ENCODE measurements around the gene TENT4A.

TENT4A gene

DNA sequence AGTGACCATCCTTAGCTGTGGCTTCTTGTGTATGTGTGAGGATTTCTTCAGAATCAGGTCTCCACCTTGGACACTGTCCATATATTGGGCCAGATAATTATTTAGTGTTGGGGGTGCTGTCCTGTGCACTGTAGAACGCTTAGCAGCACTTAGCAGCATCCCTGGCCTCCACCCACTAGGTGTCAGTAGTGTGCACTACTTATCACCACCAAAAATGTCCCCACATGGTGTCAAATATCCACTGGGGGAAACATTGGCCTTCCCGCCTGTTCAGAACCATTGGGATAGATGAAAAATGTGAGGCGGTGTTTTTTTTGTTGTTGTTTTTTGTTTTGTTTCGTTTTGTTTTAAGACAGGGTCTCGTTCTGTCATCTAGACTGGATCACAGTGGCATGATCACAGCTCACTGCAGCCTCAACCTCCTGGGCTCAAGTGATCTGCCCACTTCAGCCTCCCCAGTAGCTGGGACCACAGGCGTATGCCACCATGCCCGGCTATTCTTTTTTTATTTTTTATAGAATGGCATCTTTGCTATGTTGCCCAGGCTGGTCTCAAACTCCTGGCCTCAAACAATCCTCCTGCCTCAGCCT, 67.7 kb downstream of the TENT4A start:
- DNase-seq: peak; percentile 60

DNA sequence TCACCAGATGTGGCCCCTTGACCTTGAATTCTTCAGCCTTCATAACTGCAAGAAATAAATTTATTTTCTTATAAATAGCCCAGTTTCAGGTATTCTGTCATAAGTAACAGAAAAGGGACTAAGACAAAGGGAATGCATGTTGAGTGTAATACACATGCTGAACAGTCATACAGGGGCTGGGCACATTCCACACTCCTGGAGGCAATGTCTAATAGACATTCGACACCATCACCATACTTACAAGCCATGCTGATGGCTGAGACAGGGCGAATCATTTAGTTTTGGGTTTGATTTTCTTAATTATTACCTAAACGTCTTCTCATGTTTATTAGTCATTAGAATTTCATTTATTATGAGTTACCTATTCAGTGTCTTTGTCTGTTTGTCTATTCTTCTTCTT, 68.5 kb downstream of the TENT4A start:
- no peak for DNase-seq

DNA sequence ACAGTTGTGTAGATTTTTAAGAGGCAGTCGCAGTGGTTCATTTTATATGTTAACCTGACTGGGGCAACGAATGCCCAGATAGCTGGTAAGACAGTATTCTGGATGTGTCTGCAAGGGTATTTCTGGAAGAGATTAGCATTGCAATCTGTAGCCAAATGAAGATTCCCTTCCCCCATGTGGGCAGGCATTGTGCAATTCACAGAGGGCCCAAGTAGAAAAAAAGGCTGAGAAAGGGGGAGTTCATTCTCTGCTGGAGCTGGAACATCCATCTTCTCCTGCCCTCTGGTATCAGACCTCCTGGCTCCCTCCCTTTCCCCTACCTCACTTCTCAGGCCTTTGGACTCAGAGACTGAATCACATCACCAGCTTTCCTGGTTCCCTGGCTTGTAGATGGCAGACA, 70.6 kb downstream of the TENT4A start:
- DNase-seq: no peak

DNA sequence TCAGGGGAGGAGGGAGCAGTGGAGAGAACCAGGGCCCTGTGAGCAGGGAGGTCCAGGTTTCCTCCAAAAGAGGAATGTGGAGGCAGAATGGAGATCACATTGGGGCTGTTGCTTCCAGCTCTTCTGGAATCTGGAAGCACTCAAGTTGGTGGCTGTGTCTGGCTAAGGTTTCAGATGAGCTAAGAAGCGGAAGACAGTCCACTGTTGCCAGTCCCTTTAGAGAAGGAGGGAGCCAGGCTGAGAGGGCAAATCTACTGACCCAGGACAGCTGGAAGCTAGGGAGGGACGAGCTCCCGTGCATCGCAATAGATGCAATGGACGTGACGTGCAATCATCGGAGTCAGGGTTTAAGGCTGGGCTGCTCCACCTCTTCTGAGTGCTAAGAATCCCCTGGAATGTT, 71.2 kb downstream of the TENT4A start:
- DNase-seq: no peak

DNA sequence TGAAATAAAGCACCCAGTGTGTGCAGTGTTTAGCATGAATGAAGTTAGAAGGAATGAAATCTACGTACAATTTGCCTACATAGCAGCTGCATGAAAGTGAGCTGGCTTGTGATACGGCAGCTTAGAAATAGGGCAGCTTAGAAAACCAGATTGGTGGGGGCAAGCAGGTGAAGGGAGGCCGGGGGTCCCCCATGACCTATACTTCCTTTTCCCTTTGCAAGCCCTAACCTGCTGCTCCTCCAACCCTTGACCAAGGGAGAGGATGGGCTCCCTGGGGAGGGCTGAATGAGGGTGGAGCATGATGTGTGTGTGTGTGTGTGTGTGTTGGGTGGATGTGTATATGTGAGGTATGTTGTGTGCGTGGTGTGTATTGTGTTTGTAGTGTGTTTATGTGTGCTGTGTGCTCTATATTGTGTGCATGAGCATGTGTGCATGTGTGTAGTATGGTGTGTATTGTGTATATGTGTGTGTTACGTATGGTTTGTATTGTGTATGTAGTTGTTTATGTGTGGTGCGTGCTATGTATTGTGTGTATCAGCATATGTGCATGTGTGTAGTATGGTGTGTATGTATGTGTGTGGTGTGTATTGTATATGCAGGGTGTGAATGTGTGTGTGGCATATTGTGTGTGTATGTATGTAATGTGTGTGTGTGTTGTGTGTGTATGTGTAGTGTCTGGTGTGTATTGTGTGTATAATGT, 72.1 kb downstream of the TENT4A start:
- no peak for DNase-seq

DNA sequence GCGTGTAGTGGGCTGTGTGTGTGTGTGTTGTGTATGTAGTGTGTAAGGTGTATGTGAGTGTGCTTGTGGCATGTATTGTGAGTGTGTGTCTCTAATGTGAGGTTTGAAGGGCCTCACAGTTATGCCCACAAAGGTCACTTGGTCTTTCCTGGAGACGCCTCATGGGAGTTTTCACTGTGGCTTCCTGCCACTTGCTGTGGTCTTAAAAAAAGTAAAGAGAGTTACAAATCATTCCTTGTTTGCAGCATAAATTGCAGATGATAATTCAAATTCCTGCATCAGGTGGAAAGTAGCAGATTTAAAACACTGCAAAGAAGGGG, 72.6 kb downstream of the TENT4A start:
- no peak for DNase-seq

DNA sequence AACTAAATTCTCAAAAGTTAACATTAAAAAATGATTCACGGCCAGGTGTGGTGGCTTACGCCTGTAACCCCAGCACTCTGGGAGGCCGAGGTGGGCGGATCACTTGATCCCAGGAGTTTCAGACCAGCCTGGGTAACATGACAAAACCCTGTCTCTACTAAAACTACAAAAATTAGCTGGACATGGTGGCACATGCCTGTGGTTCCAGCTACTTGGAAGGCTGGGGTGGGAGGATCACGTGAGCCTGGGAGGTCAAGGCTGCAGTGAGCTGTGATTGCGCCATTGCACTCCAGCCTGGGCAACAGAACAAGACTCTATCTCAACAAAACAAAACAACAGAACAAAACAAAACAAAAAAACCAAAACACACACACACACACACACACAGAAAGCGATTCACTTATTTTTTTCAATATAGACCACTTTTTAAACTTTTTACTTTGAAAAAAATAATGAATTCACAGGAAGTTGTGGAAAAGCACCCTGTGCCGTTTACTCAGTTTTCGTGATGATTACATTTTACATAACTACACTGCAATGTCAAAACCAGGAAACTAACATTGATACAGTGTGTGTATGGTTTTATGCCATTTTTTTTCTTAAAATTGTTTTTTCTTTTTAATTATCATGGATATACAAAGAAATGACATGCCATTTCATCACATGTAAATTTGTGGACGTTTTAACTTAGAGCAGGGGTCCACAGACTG, 73.7 kb downstream of the TENT4A start:
- no peak for DNase-seq

DNA sequence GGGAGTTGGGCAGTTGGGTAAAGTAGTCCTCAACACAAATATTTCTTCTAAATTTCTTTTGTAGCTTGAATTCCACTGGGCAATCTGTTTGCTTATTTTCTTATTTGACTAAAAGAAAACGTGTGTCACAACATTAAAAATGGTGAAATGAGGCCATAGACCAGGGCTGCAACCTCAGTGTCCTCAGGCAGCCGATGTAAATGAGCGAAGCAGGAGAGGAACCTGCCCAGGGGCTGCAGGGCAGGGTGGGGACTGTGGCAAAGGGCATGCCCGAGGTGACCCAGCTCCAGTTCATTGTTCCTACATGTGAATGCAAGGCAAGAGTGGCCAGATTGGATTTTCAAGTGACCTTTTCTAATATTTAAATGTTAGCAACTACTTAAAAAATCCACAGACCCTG, 74.7 kb downstream of the TENT4A start:
- DNase-seq: no peak

DNA sequence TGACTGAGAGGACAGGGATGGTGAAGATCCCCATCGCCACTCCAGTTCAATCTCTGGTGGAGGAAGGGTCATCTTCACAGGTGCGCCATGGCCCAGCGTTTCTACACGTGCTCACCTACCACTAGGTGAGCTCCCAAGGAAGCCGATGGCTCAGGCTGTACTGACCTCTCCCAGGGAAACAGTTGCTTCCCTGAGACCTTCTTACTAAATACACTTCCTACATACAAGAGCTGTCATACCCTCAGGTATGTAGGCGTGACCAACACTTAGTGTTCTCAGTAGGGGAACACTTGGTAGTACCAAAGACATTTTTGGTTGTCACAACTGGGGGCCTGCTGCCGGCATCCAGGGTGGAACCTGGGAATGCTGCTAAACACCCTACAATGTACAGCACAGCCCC, 75.2 kb downstream of the TENT4A start:
- DNase-seq: no peak

DNA sequence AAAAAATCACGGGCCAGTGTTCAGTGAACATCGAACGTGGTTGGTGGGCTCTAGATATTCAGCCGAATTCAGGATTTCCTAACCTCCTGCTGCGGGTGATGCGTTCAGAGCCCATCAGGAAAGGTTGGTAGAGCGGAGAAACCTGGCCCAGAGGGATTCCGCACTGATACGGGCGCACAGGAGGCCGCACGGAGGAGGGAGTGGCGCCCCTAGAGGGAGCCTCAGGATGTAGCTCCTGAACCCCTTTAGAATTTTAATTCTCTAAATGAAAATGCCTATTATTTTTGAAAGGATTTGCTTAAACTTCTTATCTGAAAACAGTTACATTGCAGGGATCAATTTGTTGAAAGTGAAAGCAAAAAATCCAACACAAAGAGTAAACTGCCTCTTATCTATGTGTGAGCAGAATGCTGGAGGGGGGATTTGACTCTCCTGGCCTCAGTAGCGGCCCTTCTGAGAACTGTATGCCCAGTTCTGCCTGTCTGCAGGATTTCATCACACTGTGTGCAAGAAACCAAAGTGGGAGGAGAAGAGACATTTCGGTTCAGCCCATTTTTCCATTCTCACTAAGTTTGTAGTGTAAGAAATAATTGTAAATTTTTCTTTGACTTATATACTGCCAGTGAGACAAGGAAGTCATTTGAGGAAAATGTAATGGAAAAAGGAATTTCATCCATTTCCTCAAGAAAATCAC, 75.9 kb downstream of the TENT4A start:
- no peak for DNase-seq

DNA sequence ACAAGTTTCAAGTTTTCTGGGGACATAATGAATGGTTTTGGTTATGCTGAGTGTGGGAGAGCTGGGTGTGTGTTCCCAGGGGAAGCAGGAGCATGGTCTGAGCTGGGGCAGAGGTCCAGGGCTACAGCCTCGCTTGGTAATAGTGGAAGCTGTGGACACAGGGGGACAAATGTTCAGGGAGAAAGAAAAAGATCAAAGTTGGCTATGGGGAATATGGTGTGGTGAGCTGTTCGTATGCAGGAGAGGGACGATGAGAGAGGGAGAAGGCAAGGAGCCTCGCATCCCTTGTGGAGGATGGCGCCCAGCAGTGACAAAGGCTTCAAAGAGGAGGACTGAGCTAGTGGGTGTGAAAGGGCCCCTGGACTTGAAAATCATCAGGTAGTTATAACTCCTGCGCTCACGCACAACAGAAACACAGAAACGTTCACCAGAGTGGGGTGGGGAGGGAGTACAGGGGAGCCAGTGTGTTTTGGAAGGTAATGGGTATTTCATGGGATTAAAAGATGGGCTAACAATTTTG, 77.2 kb downstream of the TENT4A start:
- DNase-seq: no peak

DNA sequence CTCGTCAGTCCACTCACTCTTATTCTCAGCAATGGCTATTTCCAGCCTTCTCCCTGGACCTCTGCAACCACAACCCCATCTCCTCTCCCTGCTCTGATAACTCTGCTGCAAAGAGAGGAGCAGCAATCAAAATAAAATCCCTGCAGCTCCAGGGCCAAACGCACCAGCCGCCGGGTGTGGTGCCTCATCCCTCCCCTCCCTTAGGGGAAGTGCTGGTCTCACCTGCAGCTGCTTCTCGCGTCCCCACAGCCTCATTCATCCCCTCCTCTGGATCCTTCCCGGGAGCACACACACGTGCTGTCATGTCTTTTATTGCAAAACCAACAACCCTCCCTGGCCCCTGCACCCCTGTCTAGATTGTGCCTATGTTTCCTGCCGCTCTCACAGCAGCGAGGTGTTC, 77.8 kb downstream of the TENT4A start:
- no peak for DNase-seq

DNA sequence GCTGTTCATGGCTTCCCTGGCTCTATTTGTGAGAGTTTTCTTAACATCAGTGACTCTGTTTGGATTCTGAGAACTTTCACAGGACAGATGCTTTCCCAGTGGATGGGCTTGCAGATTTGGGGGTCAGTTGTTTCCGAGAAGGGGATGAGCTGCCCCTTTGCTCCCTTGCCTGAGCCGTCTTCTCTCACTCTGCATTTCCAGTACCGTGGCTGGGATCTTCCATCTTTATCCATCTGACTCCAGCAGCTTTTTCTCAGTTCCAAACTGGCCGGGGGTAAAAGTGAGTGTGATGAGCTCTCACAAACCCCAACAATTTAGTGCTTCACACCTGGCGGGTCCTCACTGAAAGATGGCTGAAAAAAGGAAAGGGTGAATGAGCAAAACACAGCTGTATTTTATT, 79.1 kb downstream of the TENT4A start:
- no peak for DNase-seq

DNA sequence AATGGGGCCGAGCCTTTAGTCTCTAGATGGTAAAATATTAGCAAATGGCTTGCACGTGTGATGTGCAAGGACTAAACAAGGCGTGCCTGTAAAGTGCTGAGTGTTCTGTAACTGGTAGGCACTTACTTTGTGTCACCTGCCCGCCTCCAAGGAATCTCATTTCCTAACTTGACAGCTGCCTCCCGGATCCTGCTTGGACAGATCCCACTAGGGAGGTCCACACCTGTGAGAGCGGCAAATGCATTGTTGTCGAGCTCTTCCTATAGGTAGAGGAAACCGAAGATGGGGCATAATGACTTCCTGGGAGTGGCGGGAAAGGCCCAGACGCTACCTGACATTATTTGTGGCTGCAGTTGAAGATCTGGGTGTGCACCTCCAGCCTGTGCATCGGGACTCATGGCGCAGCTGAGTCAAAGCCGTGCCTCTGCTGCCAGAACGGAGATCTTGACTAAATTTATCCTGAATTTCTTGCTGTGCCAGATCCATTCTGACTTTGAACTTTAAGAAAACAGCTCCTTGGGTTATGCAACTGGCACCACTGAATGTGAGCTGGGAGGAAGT, 79.8 kb downstream of the TENT4A start:
- no peak for DNase-seq

DNA sequence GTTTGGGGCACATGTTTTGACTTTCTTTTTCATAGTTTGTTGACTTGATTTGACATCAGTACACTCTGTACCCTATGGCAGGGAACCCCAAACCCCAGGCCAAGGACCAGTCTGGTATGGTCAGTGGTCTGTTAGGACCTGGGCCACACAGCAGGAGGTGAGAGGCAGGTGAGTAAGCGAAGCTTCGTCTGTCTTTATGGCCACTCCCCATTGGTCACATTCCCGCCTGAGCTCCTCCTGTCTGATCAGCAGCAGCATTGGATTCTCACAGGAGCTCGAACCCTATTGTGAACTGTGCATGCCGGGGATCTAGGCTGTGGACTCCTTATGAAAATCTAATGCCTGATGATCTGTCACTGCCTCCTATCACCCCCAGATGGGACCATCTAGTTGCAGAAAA, 88.0 kb downstream of the TENT4A start:
- no peak for DNase-seq

DNA sequence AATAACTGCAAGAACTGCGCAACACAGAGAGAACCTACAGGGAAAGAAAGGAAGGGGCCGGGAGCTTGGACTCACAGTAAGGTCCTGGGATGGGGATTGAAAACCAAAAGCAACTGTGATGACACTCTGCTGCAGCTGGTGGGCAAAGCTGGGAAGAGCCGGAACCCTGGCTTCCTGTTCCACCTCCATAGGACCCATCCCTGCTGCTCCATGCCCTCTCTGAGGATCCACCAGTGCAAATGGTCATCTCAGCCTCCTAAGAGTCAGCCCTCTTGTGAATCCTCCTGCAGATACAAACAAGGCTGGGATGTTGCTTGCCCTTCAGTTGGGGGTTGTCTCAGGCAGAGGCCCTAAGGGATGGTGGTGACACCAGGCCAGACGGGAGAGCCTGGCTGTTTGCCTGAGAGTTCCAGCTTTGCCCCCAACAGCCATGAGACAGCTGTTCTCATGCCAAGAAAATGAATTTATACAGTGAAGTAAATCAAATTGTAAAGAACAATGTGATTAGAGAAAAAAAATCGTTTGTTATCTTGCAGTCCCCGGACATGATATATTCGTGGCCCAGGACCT, 90.8 kb downstream of the TENT4A start:
- no peak for DNase-seq

DNA sequence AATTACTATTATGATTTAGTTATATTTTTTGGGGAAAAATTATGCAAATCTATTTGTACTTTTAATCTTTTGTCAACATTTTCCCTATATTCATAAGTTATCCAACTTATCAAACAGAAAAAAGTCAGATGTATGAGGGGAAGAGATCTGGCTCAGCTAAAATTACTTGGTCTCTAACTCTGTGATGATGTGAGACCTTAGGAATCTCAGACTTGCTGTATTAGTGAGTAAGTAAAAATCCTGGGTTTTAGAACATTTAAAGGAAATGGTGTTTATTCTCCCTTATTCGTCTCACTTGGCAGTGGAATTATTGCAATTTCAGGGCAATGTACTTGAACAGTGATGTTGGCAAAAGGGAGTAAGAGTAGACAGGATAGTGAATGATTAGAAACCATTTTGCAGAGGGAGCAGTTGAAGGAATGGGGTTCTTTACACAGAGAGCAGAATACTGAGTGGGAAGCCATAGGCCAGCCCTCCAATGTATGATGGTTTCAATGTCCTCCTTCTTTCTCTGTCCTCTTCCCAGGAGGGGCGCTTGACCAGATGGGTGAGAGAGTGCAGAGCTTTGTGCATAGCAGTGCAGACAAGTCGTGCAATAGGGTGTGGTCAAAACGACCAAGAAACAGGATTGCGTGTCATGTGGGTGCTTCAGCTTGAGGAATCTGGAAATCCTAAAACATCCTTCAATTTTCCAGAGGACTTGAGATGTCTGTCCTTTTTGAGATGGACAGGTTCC, 91.7 kb downstream of the TENT4A start:
- DNase-seq: no peak

DNA sequence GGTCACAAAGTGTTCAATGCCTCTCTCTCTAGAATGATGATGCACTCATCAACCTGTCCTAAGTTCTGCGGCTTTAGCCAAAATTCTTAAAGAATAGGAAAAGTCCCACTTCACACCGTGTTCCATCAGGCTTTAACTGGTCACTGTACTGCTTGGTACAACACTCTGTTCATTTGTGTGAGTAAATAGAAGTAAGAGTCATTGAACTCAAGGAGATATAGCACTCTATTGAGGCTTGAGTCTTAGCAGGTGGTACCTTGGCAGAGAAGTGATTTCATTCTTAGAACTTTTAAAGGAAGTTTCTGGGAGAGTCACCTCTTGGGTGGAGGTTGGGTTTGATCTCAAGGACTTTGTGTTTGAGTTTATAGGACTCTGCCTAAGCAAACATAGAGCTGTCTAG, 92.6 kb downstream of the TENT4A start:
- no peak for DNase-seq
